T47D (cell line): Measurements from ENCODE around the gene COA1.
"Not testable (repeated sequence)": the region's sequence is repeated elsewhere in the genome, so short reads cannot be mapped to it uniquely, and the experiment has no call there.

ENCODE experiments used
- DNase-seq, 2 experiments: peaks; one replicate each; pipeline versions ENCODE4 v3.0.0 to v3.0.0-alpha.2; 2011 to 2012; ENCODE audit warnings: low read depth in 1 of 2, low spot score in 1 of 2
- JUND ChIP-seq: IDR thresholded peaks from 2 replicates; pipeline ENCODE4 v1.6.1; 2012; ENCODE audit warnings: low read depth
- in situ Hi-C: cut with HindIII; loops from 2 replicates; pipeline ENCODE4 v1.10.0; 2016; ENCODE audit warnings: low sequenced_read_pairs, low pct_unique_long_range_greater_than_20kb

The COA1 gene

DNA sequence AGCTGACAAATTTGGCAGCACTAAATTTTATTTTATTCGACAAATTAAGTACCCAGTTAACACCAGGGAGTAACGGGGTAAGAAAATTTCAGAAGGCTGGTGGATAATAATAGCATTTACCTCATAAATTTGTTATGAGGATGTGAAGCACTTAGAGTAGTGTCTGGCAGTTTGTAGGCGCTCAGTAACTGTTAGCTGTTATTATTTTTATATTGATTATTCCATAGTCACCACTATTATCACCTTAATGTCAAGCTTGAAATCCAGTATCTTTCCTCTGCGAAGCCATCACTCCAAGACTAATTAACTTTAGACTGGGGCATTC lies 563 bp upstream of the COA1 start:
- TF ChIP-seq JUND: no peak
- DNase-seq: no peak
- in situ Hi-C loops: no loop called here

- DNase-seq: no peak
- TF ChIP-seq JUND: no peak
- in situ Hi-C loops: no loop called here
Observed at GRCh38 chr7:43727494-43727893, 1.8 kb downstream of the COA1 start.

DNA sequence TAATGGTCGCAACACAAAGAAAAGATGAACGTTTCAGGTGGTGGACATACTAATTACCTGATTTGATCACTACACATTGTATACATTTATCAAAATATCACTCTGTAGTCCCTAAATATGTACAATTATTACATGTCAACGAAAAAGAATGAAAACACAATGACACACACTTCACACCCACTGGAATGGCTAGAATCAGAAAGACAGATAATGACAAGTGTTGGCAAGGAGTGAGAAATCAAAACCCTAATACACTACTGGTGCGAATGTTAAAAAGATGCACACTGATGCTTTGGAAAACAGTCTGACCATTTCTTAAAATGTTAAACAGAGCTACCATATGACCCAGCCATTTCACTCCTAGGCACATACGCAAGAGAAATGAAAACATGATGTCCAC lies 2.3 kb downstream of the COA1 start:
- DNase-seq: no peak
- in situ Hi-C loops: no loop called here
- TF ChIP-seq JUND: no peak

DNA sequence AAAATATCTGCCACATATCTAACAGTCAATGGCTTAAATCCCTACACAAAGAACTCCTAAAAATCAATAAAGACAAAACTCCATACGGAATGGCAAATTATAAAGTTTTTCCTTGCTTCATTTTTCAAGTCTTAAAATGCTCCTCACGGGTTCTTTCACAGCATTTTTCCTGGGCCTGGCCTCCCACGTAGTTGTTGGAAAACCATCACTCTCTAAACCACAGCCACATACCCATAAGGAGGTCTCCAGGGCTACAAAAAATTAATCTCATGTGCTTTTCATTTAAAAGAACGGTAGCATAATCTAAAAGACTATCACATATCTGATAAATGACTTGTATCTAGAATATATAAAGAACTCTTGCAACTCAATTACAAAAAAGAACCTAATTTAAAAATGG lies 2.9 kb downstream of the COA1 start:
- in situ Hi-C loops: no loop called here
- TF ChIP-seq JUND: no peak
- DNase-seq: no peak

DNA sequence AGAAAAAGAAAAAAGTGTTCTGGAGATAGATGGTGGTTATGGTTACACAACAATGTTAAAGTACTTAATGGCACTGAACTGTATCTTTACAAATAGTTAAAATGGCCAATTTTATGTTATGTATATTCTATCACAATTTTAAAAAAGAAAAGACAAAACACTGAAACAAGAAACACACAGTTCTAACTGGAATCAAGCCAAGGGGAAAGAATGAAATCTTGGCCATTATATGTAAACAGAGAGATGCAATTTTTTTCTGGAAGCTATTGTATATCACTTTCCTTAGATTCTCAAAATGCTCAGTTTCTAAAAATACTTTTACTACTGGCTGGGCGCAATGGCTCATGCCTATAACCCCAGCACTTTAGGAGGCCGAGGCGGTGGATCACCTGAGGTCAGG lies 4.1 kb downstream of the COA1 start:
- no peak for TF ChIP-seq JUND
- DNase-seq: no peak
- in situ Hi-C loops: no loop called here

- no peak for DNase-seq
- in situ Hi-C loops: no loop called here
- no peak for TF ChIP-seq JUND
Observed at GRCh38 chr7:43723007-43723341, 6.3 kb downstream of the COA1 start.

GRCh38 chr7:43721193-43721806 lies 8.0 kb downstream of the COA1 start:
- in situ Hi-C loops: no loop called here
- DNase-seq: peak in 1 of 2 experiments; percentile 60
- no peak for TF ChIP-seq JUND

DNA sequence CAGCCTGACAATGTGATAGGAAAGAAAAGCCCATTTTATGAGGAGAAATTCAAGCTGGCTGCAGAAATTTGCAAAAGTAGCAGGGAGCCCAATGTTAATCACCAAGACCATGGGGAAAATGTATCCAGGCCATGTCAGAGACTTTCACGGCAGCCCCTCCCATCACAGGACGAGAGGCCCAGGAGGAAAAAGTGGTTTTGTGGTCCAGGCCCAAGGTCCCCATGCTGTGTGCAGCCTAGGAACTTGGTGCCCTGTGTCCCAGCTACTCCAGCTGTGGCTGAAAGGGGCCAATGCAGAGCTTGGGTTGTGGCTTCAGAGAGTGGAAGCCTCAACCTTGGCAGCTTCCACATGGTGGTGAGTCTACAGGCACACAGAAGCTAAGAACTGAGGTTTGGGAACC lies 12.7 kb downstream of the COA1 start:
- DNase-seq: no peak
- in situ Hi-C loops: no loop called here
- TF ChIP-seq JUND: no peak

DNA sequence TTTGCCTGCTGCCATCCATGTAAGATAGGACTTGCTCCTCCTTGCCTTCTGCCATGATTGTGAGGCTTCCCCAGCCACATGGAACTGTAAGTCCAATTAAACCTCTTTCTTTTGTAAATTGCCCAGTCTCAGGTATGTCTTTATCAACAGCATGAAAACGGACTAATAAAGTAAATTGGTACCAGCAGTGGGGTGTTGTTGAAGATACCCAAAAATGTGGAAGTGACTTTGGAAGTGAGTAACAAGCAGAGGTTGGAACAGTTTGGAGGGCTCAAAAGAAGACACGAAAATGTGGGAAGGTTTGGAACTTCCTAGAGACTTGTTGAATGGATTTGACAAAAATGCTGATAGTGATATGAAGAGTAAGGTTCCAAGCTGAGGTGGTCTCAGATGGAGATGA lies 13.4 kb downstream of the COA1 start:
- DNase-seq, in situ Hi-C loops: not testable (repeated sequence)

DNA sequence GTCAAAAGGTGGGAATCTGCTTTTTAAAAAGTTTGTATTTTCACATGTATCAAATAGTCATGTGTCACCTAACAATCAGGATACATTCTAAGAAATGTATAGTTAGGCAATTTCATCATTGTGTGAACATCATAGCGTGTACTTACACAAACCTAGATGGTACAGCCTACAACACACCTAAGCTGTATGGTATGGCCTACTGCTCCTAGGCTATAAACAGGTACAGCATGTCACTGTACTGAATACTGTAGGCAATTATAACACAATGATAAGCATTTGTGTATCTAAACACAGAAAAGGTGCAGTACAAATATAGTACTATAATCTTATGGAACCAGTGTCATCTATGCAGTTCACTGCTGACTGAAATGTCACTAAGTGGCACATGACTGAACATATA lies 17.8 kb downstream of the COA1 start:
- in situ Hi-C loops: no loop called here
- no peak for DNase-seq
- no peak for TF ChIP-seq JUND

DNA sequence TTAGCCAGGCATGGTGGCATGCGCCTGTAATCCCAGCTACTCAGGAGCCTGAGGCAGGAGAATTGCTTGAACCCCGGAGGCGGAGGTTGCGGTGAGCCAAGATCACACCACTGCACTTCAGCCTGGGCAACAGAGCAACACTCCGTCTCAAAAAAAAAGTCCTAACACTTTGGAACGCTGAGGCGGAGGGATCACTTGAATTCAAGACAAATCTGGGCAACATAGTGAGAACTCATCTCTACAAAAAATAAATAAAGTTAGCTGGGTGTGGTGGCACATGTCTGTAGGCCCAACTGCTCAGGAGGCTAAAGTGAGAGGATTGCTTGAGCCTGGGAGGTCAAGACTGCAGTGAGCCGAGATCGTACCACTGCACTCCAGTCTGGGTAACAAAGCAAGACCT lies 21.3 kb downstream of the COA1 start:
- in situ Hi-C loops: not testable (repeated sequence)

GRCh38 chr7:43703573-43703972 lies 25.8 kb downstream of the COA1 start:
- in situ Hi-C loops: no loop called here
- no peak for DNase-seq
- TF ChIP-seq JUND: no peak

More for the DNA sequence above, 21.3 kb downstream of the COA1 start:
- DNase-seq: not testable (repeated sequence)

GRCh38 chr7:43702974-43703373 lies 26.3 kb downstream of the COA1 start:
- in situ Hi-C loops: no loop called here
- no peak for DNase-seq
- no peak for TF ChIP-seq JUND

GRCh38 chr7:43701929-43702328 lies 27.4 kb downstream of the COA1 start:
- in situ Hi-C loops: no loop called here
- no peak for TF ChIP-seq JUND
- no peak for DNase-seq

DNA sequence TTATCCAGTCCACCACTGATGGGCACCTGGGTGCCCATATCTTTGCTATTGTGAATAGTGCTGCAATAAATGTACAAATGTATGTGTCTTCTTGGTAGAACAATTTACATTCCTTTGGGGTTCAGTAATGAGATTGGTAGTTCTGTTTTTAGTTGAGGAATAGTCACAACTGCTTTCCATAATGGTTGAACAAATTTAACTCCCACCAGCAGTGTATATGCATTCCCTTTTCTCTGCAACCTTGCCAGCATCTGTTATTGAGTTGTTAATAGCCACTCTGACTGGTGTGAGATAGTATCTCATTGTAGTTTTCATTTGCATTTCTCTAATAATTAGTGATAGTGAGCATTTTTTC lies 27.8 kb downstream of the COA1 start:
- in situ Hi-C loops: no loop called here
- DNase-seq: no peak

More for the DNA sequence above, 27.8 kb downstream of the COA1 start:
- TF ChIP-seq JUND: no peak
